Prostate gland (tissue), 2 donors: ENCODE measurements around the gene TBC1D8B. TPM values are rescaled to one million over a fixed set of nuclear protein-coding genes. Genes with fewer than 3 reads are reported as not detected.

Experiments used
- DNase-seq: peaks from one replicate; pipeline ENCODE4 v3.0.0-alpha.2; 2019; ENCODE audit warnings: low spot score
- H3K27ac ChIP-seq, 2 donors: fragments of 200-600 bp; sonication (generic); 2 replicates each; pipeline ENCODE4 v1.5.1; 2017 to 2019
- H3K27me3 ChIP-seq: fragments of 200-600 bp; sonication (generic); replicated peaks from 2 replicates; pipeline ENCODE4 v1.5.1; 2019; ENCODE audit not compliant: insufficient read depth
- H3K36me3 ChIP-seq, 2 donors: fragments of 200-600 bp; sonication (generic); 1 replicate in 1 of 2; 2 replicates in 1 of 2; pipeline versions ENCODE4 v1.5.1 to v1.8.1; 2017 to 2019
- H3K4me1 ChIP-seq: fragments of 200-600 bp; sonication (generic); replicated peaks from 2 replicates; pipeline ENCODE4 v1.5.1; 2019
- H3K4me3 ChIP-seq, 2 donors: fragments of 200-600 bp; sonication (generic); 2 replicates each; pipeline ENCODE4 v1.5.1; 2017 to 2019
- H3K9me3 ChIP-seq: fragments of 200-600 bp; sonication (generic); 2 replicates; pipeline ENCODE4 v1.5.1; 2017
- POLR2A ChIP-seq: fragments of 450-650 bp; IDR thresholded peaks from one replicate; pipeline ENCODE4 v1.6.1; 2016; ENCODE audit warnings: antibody characterized with exemption, mild to moderate bottlenecking
- POLR2AphosphoS5 ChIP-seq: sonication (generic); formaldehyde crosslinking; IDR thresholded peaks from one replicate; pipeline ENCODE4 v1.6.1; 2017; ENCODE audit warnings: antibody characterized with exemption
- WGBS: methylation state at CpG from one replicate; pipeline ENCODE4 v1.1.5; 2018; 5-methylcytosine and 5-hydroxymethylcytosine counted together
- intact Hi-C: fragments of 100-400 bp; cut with DNase I; formaldehyde crosslinking; loops from one replicate; pipeline ENCODE4 v1.14.2; 2022
- total RNA-seq, 2 donors: library from RNA; depleted of rRNA; stranded (reverse); fragments of >200 nt; gene quantifications; one replicate each; pipeline ENCODE4 v1.1.0, GENCODE V29; 2016
- TF ChIP-seq, protein P1 (sequence below), 4 experiments: fragments of 200-600 bp in 2 of 4; fragments of 450-650 bp in 2 of 4; sonication (generic) in 2 of 4; IDR thresholded peaks; 1 replicate in 3 of 4; 2 replicates in 1 of 4; pipeline ENCODE4 v1.5.1; 2016 to 2019; ENCODE audit warnings: antibody characterized with exemption in 4 of 4, mild to moderate bottlenecking in 2 of 4, moderate library complexity in 2 of 4

TBC1D8B gene
- total RNA-seq, 2 donors from 2014 or later: 10.0 to 17.4 TPM

GRCh38 chrX:106898462-106898861 lies 96.0 kb downstream of the TBC1D8B start:
- WGBS: 56% methylated on average over 1 of the region's 1 CpG

DNA sequence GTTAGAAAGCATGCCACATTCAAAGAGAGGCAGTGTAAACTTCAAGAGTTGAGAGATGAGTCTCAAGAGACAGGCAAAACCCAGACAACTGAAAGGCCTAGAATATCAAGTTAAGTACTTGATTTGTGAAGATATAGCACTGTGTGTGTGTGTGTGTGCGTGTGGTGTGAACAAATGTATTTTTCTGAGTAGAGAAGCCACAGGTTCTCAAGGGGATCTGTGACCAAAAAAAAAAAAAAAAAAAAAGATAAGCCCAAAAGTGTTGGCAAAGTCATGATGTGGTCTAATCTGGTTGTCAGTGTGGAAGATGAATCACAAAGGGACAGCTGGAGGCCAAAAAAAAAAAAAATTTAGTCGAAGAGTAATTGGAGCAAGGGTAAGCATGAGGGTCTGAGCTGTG lies 96.8 kb downstream of the TBC1D8B start:
- no peak for DNase-seq
- Histone ChIP-seq H3K4me1 (no peaks in the 10 kb centered on the region), H3K27me3 (no peaks in the 10 kb centered on the region), H3K36me3 (no peaks in the 10 kb centered on the region), H3K27ac (no peak overlapping the region), H3K4me3 (no peak overlapping the region), H3K9me3 (no peaks in the 10 kb centered on the region)
- 56% methylated on average over 2 of the region's 2 CpGs for WGBS
- no peak for TF ChIP-seq POLR2AphosphoS5
- TF ChIP-seq POLR2A: no peak
- TF ChIP-seq, protein P1, sequence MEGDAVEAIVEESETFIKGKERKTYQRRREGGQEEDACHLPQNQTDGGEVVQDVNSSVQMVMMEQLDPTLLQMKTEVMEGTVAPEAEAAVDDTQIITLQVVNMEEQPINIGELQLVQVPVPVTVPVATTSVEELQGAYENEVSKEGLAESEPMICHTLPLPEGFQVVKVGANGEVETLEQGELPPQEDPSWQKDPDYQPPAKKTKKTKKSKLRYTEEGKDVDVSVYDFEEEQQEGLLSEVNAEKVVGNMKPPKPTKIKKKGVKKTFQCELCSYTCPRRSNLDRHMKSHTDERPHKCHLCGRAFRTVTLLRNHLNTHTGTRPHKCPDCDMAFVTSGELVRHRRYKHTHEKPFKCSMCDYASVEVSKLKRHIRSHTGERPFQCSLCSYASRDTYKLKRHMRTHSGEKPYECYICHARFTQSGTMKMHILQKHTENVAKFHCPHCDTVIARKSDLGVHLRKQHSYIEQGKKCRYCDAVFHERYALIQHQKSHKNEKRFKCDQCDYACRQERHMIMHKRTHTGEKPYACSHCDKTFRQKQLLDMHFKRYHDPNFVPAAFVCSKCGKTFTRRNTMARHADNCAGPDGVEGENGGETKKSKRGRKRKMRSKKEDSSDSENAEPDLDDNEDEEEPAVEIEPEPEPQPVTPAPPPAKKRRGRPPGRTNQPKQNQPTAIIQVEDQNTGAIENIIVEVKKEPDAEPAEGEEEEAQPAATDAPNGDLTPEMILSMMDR (IDR thresholded peaks at IDR 0.05): no peak
- intact Hi-C loops: no loop called here

More at GRCh38 chrX:106898462-106898861, 96.0 kb downstream of the TBC1D8B start:
- Histone ChIP-seq H3K4me1 (no peaks in the 10 kb centered on the region), H3K27me3 (no peaks in the 10 kb centered on the region), H3K4me3 (no peak overlapping the region), H3K27ac (no peak overlapping the region), H3K9me3 (no peaks in the 10 kb centered on the region), H3K36me3 (no peaks in the 10 kb centered on the region)
- intact Hi-C loops: no loop called here
- TF ChIP-seq, protein P1 (IDR thresholded peaks at IDR 0.05): no peak
- TF ChIP-seq POLR2A: no peak
- no peak for TF ChIP-seq POLR2AphosphoS5
- no peak for DNase-seq

DNA sequence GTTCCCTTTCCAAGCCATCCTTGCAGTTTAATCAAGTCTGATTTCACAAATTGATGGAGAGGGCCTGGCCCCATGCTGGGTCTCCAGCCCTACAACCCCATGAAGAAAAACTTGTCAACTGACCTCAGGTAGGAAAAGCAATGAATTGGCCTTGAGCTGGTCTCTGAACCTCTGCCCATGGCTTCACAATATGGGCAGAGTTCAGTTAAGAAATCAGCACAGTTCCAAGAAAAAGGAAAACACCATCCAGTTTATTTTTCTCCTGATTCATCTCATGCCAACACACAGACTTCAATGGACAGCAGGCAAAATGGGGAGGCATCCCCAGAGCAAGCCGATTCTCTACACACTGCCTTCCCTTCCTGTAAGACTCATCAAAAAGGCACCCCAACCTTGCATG lies 97.4 kb downstream of the TBC1D8B start:
- TF ChIP-seq, protein P1 (IDR thresholded peaks at IDR 0.05): no peak
- TF ChIP-seq POLR2AphosphoS5: no peak
- no peak for DNase-seq
- Histone ChIP-seq H3K4me3 (no peak overlapping the region), H3K4me1 (no peaks in the 10 kb centered on the region), H3K36me3 (no peaks in the 10 kb centered on the region), H3K27me3 (no peaks in the 10 kb centered on the region), H3K9me3 (no peaks in the 10 kb centered on the region), H3K27ac (no peak overlapping the region)
- intact Hi-C loops: loop anchor here (5.0 kb wide), 1 partner anchor 52 kb away; no protein-coding TSS in a partner anchor
- WGBS: 47% methylated on average over 1 of the region's 1 CpG

DNA sequence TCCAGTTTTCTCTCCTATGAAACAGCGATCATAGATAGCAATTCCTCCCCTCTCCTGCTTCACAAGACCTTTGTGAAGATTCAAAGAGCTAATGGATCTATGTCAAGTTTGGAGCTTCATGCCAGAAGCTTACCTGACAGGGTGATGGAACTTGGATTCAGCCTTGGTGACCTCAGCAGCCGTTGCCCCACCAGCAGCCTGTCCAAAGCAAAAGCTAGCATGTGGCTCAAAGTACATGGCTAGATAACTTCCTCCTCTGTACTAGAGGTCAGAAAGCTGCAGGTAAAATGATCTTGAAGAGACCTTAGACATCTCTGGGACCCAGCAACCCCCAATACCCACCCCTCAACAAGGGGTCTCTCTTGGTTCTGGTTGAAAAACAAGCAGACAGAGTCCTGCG lies 98.9 kb downstream of the TBC1D8B start:
- Histone ChIP-seq H3K36me3 (no peaks in the 10 kb centered on the region), H3K27me3 (no peaks in the 10 kb centered on the region), H3K4me1 (no peaks in the 10 kb centered on the region), H3K4me3 (no peak overlapping the region), H3K27ac (no peak overlapping the region), H3K9me3 (no peaks in the 10 kb centered on the region)
- WGBS: 90% methylated on average over 3 of the region's 3 CpGs
- DNase-seq: no peak
- TF ChIP-seq POLR2A: no peak
- TF ChIP-seq, protein P1 (IDR thresholded peaks at IDR 0.05): no peak
- no peak for TF ChIP-seq POLR2AphosphoS5
- intact Hi-C loops: loop anchor here (5.0 kb wide), 1 partner anchor 51 kb away; no protein-coding TSS in a partner anchor

DNA sequence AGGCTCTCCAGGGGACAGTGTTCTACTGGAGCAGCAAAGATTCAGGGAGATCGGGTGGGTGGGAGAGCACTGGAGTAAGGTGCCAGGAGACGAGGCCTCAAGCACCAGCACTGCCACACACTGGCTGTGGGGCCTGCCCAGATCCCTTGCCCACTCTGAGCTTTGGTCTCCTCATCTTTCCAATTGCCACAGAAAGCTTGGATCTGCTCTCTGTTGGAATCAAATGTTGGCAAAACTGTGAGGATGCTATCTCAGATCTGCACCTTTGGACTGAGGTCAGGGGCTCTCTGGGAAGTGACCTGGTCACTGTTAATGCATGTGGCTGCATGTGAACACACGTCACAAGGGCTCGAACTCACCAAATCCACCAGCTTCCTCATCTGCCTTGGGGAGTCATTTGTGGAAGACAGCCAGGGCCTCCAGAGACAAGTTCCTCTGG lies 99.3 kb downstream of the TBC1D8B start:
- TF ChIP-seq POLR2AphosphoS5 (no peak), POLR2A (no peak)
- TF ChIP-seq, protein P1 (IDR thresholded peaks at IDR 0.05): no peak
- no peaks in the 10 kb centered on the region for H3K36me3 ChIP-seq
- H3K9me3 ChIP-seq: no peaks in the 10 kb centered on the region
- no peak for DNase-seq
- H3K4me1 ChIP-seq: no peaks in the 10 kb centered on the region
- no peak overlapping the region for H3K4me3 ChIP-seq
- no peaks in the 10 kb centered on the region for H3K27me3 ChIP-seq
- 92% methylated on average over 4 of the region's 4 CpGs for WGBS
- H3K27ac ChIP-seq: no peak overlapping the region
- intact Hi-C loops: loop anchor here (5.0 kb wide), 1 partner anchor 51 kb away; no protein-coding TSS in a partner anchor
